Activated CD4-positive, alpha-beta T cell treated with anti-CD3 and anti-CD28 coated beads, Interleukin-10, Interleukin-2, amounts not matched to agents 100 ng/mL and 50 ng/mL, durations not matched to agents 16 hours and 8 hours (primary cell): ENCODE measurements around the gene ACOT7.

Experiments used
- DNase-seq: peaks from one replicate; pipeline ENCODE4 v3.0.0-alpha.2; 2020

Gene ACOT7

GRCh38 chr1:6359216-6360116 lies 34.1 kb downstream of the ACOT7 start:
- DNase-seq, result peak; percentile 79

- DNase-seq, result peak; percentile 70
Observed at GRCh38 chr1:6358757-6359201, 34.8 kb downstream of the ACOT7 start.

- peak; percentile 35 for DNase-seq
Observed at GRCh38 chr1:6358144-6358624, 35.4 kb downstream of the ACOT7 start.

GRCh38 chr1:6357243-6357936 lies 36.2 kb downstream of the ACOT7 start:
- no peak for DNase-seq

- DNase-seq, result no peak
Observed at GRCh38 chr1:6355621-6356020, 37.9 kb downstream of the ACOT7 start.

- DNase-seq, result no peak
Observed at GRCh38 chr1:6354659-6355317, 38.8 kb downstream of the ACOT7 start.

GRCh38 chr1:6353955-6354658 lies 39.5 kb downstream of the ACOT7 start:
- DNase-seq, result no peak

- DNase-seq, result no peak
Observed at GRCh38 chr1:6353619-6353954, 40.0 kb downstream of the ACOT7 start.

GRCh38 chr1:6352138-6352563 lies 41.4 kb downstream of the ACOT7 start:
- no peak for DNase-seq

- no peak for DNase-seq
Observed at GRCh38 chr1:6351480-6352137, 42.0 kb downstream of the ACOT7 start.

- no peak for DNase-seq
Observed at GRCh38 chr1:6350416-6351088, 43.0 kb downstream of the ACOT7 start.

GRCh38 chr1:6349254-6349943 lies 44.2 kb downstream of the ACOT7 start:
- DNase-seq, result no peak

- DNase-seq, result peak; percentile 74
Observed at GRCh38 chr1:6348511-6349191, 44.9 kb downstream of the ACOT7 start.

GRCh38 chr1:6347641-6348487 lies 45.7 kb downstream of the ACOT7 start:
- DNase-seq, result peak; percentile 69

GRCh38 chr1:6345460-6345859 lies 48.1 kb downstream of the ACOT7 start:
- DNase-seq, result no peak

- DNase-seq, result no peak
Observed at GRCh38 chr1:6345009-6345408, 48.6 kb downstream of the ACOT7 start.

- peak; percentile 68 for DNase-seq
Observed at GRCh38 chr1:6343506-6344405, 49.8 kb downstream of the ACOT7 start.

- DNase-seq, result no peak
Observed at GRCh38 chr1:6342056-6342455, 51.5 kb downstream of the ACOT7 start.
